Measurements from ENCODE around the gene PIP5K1B.

The PIP5K1B gene

GRCh38 chr9:68707801-68708488 lies 2.9 kb downstream of the PIP5K1B start:
- DNase-seq (ENCODE audit: low read depth), result no peak

- DNase-seq (ENCODE audit: low read depth), result no peak
Observed at GRCh38 chr9:68708513-68708912, 3.5 kb downstream of the PIP5K1B start.

GRCh38 chr9:68709291-68710110 lies 4.5 kb downstream of the PIP5K1B start:
- no peak for DNase-seq (ENCODE audit: low read depth)

- no peak for DNase-seq (ENCODE audit: low read depth)
Observed at GRCh38 chr9:68710111-68710471, 5.1 kb downstream of the PIP5K1B start.

GRCh38 chr9:68711281-68711680 lies 6.2 kb downstream of the PIP5K1B start:
- DNase-seq (ENCODE audit: low read depth), result no peak

- DNase-seq (ENCODE audit: low read depth), result no peak
Observed at GRCh38 chr9:68711932-68712331, 6.9 kb downstream of the PIP5K1B start.

GRCh38 chr9:68714416-68715180 lies 9.6 kb downstream of the PIP5K1B start:
- no peak for DNase-seq (ENCODE audit: low read depth)

GRCh38 chr9:68715181-68715456 lies 10.1 kb downstream of the PIP5K1B start:
- no peak for DNase-seq (ENCODE audit: low read depth)

GRCh38 chr9:68717552-68718443 lies 12.8 kb downstream of the PIP5K1B start:
- DNase-seq (ENCODE audit: low read depth), result no peak

GRCh38 chr9:68719847-68720246 lies 14.8 kb downstream of the PIP5K1B start:
- DNase-seq (ENCODE audit: low read depth), result no peak

GRCh38 chr9:68720656-68721313 lies 15.7 kb downstream of the PIP5K1B start:
- DNase-seq (ENCODE audit: low read depth), result no peak

GRCh38 chr9:68721666-68722330 lies 16.8 kb downstream of the PIP5K1B start:
- DNase-seq (ENCODE audit: low read depth), result no peak

GRCh38 chr9:68725070-68725469 lies 20.0 kb downstream of the PIP5K1B start:
- DNase-seq (ENCODE audit: low read depth), result no peak

- no peak for DNase-seq (ENCODE audit: low read depth)
Observed at GRCh38 chr9:68726489-68726888, 21.4 kb downstream of the PIP5K1B start.

GRCh38 chr9:68727636-68728035 lies 22.6 kb downstream of the PIP5K1B start:
- DNase-seq (ENCODE audit: low read depth), result no peak

- DNase-seq (ENCODE audit: low read depth), result no peak
Observed at GRCh38 chr9:68728731-68729130, 23.7 kb downstream of the PIP5K1B start.

- DNase-seq (ENCODE audit: low read depth), result no peak
Observed at GRCh38 chr9:68730570-68731235, 25.7 kb downstream of the PIP5K1B start.

- no peak for DNase-seq (ENCODE audit: low read depth)
Observed at GRCh38 chr9:68731857-68732256, 26.8 kb downstream of the PIP5K1B start.

- DNase-seq (ENCODE audit: low read depth), result no peak
Observed at GRCh38 chr9:68732405-68733020, 27.5 kb downstream of the PIP5K1B start.

- no peak for DNase-seq (ENCODE audit: low read depth)
Observed at GRCh38 chr9:68733021-68733405, 28.0 kb downstream of the PIP5K1B start.
